Measurements from ENCODE around the gene PADI6.

DNA sequence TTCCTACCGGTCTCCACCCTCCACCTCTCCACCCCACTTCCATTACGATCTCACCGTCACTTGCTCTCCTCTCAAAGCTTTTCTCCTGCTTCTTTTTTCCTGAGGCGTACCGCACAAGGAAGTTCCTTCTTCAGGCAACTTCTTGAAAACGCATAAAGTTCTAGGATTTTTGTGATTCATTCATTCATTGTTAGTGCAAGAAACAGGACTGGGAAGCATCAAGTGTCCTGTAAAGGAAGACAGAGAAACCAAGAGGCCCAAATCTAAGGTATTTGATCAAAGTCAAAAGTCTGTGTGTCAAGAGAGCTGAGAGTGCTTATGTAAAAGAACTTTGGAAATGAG, 68.8 kb downstream of the PADI6 start:
- TF ChIP-seq, protein P1, sequence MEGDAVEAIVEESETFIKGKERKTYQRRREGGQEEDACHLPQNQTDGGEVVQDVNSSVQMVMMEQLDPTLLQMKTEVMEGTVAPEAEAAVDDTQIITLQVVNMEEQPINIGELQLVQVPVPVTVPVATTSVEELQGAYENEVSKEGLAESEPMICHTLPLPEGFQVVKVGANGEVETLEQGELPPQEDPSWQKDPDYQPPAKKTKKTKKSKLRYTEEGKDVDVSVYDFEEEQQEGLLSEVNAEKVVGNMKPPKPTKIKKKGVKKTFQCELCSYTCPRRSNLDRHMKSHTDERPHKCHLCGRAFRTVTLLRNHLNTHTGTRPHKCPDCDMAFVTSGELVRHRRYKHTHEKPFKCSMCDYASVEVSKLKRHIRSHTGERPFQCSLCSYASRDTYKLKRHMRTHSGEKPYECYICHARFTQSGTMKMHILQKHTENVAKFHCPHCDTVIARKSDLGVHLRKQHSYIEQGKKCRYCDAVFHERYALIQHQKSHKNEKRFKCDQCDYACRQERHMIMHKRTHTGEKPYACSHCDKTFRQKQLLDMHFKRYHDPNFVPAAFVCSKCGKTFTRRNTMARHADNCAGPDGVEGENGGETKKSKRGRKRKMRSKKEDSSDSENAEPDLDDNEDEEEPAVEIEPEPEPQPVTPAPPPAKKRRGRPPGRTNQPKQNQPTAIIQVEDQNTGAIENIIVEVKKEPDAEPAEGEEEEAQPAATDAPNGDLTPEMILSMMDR (IDR thresholded peaks at IDR 0.05; ENCODE audit: control extremely low read depth in 1 of 3, insufficient read depth in 1 of 3, low read depth in 1 of 3, low read length in 3 of 3), result no peak
- TF ChIP-seq JUND (IDR thresholded peaks at IDR 0.05; ENCODE audit: low read length), result no peak
- no peak for TF ChIP-seq SUZ12 (IDR thresholded peaks at IDR 0.05; ENCODE audit: low read length)
